Thoracic aorta (tissue), 2 donors: ENCODE measurements around the gene OSBPL1A. TPM values are rescaled to one million over a fixed set of nuclear protein-coding genes. Genes with fewer than 3 reads are reported as not detected.

Experiments used
- ATAC-seq: fragments of 150-250 bp; one replicate; pipeline ENCODE4 v1.8.0; 2017; ENCODE audit warnings: low read depth; ENCODE audit not compliant: insufficient number of reproducible peaks, low FRiP score
- DNase-seq: peaks from one replicate; pipeline ENCODE4 v3.0.0-alpha.2; 2020; ENCODE audit warnings: low spot score
- H3K27ac ChIP-seq, 2 donors: fragments of 200-600 bp; sonication (generic); 1 replicate in 1 of 2; 2 replicates in 1 of 2; pipeline ENCODE4 v1.5.1; 2016; ENCODE audit warnings: mild to moderate bottlenecking in 2 of 2, moderate library complexity in 2 of 2
- H3K27me3 ChIP-seq: fragments of 200-600 bp; sonication (generic); replicated peaks from 2 replicates; pipeline ENCODE4 v1.6.0; 2016; ENCODE audit warnings: mild to moderate bottlenecking; ENCODE audit not compliant: insufficient read depth
- H3K36me3 ChIP-seq: fragments of 200-600 bp; sonication (generic); one replicate; pipeline ENCODE4 v1.5.1; 2016
- H3K4me1 ChIP-seq, 2 donors: fragments of 200-600 bp; sonication (generic); 1 replicate in 1 of 2; 2 replicates in 1 of 2; pipeline versions ENCODE4 v1.5.1 to v1.6.0; 2016; ENCODE audit warnings: low read depth in 2 of 2, mild to moderate bottlenecking in 1 of 2; ENCODE audit not compliant: control insufficient read depth in 1 of 2
- H3K4me3 ChIP-seq: fragments of 200-600 bp; sonication (generic); 2 replicates; pipeline ENCODE4 v1.5.1; 2016; ENCODE audit warnings: mild to moderate bottlenecking
- H3K9me3 ChIP-seq: fragments of 200-600 bp; sonication (generic); 2 replicates; pipeline ENCODE4 v1.5.1; 2016
- total RNA-seq, 2 donors: library from RNA; depleted of rRNA; stranded (reverse); fragments of >200 nt; gene quantifications; one replicate each; pipeline versions ENCODE4 v1.1.0 to v1.2.3, GENCODE V29; 2016
- TF ChIP-seq, protein P1 (sequence below): fragments of 200-600 bp; sonication (generic); IDR thresholded peaks from one replicate; pipeline ENCODE4 v1.5.1; 2019; ENCODE audit warnings: antibody characterized with exemption

The OSBPL1A gene
- total RNA-seq, 2 donors from 2014 or later = 35.1 to 53.7 TPM

DNA sequence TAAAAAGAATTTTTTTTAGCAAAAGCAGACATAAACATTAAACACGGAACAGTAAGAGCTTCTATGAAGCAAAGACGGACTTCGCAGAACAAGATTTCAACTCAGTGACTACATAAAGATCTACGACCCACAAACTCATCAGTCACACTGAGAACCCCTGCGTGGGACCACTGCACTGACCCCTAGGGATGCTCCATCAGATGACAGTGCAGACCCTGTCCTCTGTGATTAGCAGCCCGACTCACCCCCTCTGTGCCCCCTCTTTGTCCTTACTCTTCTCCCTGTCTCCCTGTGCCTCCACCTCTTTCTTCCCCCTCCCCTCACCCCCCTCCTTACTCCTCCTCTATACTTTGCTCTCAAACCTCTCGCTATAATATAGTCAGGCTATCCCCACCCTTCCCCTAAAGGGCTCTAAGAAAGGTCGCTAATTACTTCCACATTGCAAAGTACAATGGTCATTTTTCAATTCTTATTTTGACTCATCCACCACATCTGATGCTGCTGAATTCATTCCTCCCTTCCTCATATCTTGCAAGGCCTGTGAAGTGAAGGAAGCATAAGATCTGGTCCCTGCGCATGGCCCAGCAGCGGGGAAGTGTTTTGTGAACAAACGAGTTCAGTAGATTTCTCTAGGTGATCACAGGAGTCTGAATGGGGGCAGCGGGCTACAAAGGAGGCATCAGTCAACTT, 169.5 kb downstream of the OSBPL1A start:
- DNase-seq = no peak
- H3K27me3 ChIP-seq = no peaks in the 10 kb centered on the region
- H3K36me3 ChIP-seq = no peaks in the 10 kb centered on the region
- H3K27ac ChIP-seq = no peak overlapping the region
- ATAC-seq = no peak
- TF ChIP-seq, protein P1, sequence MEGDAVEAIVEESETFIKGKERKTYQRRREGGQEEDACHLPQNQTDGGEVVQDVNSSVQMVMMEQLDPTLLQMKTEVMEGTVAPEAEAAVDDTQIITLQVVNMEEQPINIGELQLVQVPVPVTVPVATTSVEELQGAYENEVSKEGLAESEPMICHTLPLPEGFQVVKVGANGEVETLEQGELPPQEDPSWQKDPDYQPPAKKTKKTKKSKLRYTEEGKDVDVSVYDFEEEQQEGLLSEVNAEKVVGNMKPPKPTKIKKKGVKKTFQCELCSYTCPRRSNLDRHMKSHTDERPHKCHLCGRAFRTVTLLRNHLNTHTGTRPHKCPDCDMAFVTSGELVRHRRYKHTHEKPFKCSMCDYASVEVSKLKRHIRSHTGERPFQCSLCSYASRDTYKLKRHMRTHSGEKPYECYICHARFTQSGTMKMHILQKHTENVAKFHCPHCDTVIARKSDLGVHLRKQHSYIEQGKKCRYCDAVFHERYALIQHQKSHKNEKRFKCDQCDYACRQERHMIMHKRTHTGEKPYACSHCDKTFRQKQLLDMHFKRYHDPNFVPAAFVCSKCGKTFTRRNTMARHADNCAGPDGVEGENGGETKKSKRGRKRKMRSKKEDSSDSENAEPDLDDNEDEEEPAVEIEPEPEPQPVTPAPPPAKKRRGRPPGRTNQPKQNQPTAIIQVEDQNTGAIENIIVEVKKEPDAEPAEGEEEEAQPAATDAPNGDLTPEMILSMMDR = no peak
- peaks cover 7 to 16% of the 10 kb centered on the region in 2 donors for H3K4me1 ChIP-seq
- H3K9me3 ChIP-seq = no peaks in the 10 kb centered on the region
- H3K4me3 ChIP-seq = no peak overlapping the region

- Histone ChIP-seq H3K9me3 (no peaks in the 10 kb centered on the region), H3K4me3 (no peak overlapping the region), H3K27me3 (no peaks in the 10 kb centered on the region), H3K4me1 (peaks cover 5 to 16% of the 10 kb centered on the region in 2 donors), H3K27ac (no peak overlapping the region), H3K36me3 (no peaks in the 10 kb centered on the region)
- no peak for DNase-seq
- no peak for ATAC-seq
- TF ChIP-seq, protein P1 = no peak
Observed at GRCh38 chr18:24220318-24220688, 177.3 kb downstream of the OSBPL1A start.

DNA sequence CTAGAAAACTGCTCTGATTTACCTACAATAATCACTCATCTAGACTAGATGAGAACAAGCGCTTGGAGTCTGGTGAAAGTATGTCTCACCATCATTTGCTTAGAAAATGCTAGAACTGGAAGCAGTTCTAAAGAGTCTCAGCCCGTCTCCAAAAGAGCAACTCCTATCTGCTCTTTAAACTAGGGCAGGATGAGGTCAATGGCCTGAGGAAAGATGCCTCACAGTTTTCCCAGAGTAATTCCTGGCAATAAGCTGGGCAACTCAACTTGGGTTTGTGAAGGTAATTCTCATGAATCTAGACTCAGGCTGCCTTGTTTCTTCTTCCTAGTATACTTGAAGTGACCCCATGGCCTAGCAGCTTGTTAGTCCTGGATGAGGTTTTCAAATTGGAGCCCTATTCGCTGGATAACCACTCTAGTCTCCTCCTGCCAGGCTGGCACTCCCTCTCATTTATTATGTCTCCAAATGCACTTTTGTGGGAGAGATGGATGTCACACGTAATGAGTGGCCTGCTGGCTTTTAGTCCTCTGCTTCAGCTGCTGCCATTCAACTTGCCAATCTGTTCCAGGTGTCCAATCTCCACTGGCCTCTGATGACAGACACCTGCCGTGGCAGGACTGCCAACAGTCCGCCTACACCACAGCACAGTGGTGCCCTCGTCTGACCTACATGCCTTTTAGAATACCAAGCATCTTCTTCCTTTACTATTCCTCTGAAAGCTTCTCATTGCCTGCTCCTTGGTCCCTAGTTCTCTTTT, 177.9 kb downstream of the OSBPL1A start:
- no peaks in the 10 kb centered on the region for H3K36me3 ChIP-seq
- no peak overlapping the region for H3K27ac ChIP-seq
- H3K4me1 ChIP-seq = peaks cover 11 to 22% of the 10 kb centered on the region in 2 donors
- no peak overlapping the region for H3K4me3 ChIP-seq
- TF ChIP-seq, protein P1 = no peak
- H3K27me3 ChIP-seq = no peaks in the 10 kb centered on the region
- no peaks in the 10 kb centered on the region for H3K9me3 ChIP-seq
- DNase-seq (no peak), ATAC-seq (no peak)

GRCh38 chr18:24214913-24215312, 182.7 kb downstream of the OSBPL1A start:
- no peak for ATAC-seq
- no peak for DNase-seq
- H3K27me3 ChIP-seq = no peaks in the 10 kb centered on the region
- H3K9me3 ChIP-seq = no peaks in the 10 kb centered on the region
- peak overlapping the region; percentile 35 to 45 for H3K27ac ChIP-seq
- peaks cover 11 to 36% of the 10 kb centered on the region in 2 donors for H3K4me1 ChIP-seq
- no peak overlapping the region for H3K4me3 ChIP-seq
- H3K36me3 ChIP-seq = no peaks in the 10 kb centered on the region
- TF ChIP-seq, protein P1 = no peak

DNA sequence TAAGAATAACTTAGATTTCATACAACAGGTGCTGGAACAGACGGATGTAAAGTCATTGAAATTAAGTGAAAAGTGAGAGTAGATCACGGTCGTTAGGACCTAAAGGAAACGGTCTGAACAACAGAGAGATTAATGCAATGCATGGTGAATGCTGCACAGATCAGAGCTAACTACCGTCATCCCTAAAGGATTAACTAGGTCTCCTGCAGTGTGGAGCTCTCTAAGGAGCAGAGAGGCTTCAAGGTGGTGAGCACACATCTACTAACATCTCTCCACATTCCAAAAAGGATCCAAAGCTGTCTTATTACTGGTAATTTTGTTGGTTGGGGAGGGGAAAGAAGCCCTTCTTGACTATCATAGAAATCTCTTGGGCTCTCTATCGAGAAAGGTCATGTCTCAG, 183.5 kb downstream of the OSBPL1A start:
- DNase-seq = no peak
- peaks cover 11 to 36% of the 10 kb centered on the region in 2 donors for H3K4me1 ChIP-seq

More for the DNA sequence above, 183.5 kb downstream of the OSBPL1A start:
- ATAC-seq = no peak
- Histone ChIP-seq H3K27me3 (no peaks in the 10 kb centered on the region), H3K36me3 (no peaks in the 10 kb centered on the region), H3K4me3 (no peak overlapping the region), H3K27ac (peak overlapping the region; percentile 35 to 45), H3K9me3 (no peaks in the 10 kb centered on the region)
- TF ChIP-seq, protein P1 = no peak
